Mesenchymal stem cell (in vitro differentiated cells and primary cell): ENCODE results near the gene SAFB.
A peak's percentile ranks its signal among the peaks of the same experiment; 100 is the strongest.

ENCODE experiments used
- DNase-seq: peaks from one replicate; pipeline ENCODE4 v3.0.0-alpha.2; 2013
- H2AFZ ChIP-seq: one replicate; pipeline ENCODE4 v1.6.1; 2013; ENCODE audit warnings: low read depth, mild to moderate bottlenecking, control low read depth, inconsistent platforms, low read length, moderate library complexity
- H2AK5ac ChIP-seq: 2 replicates; pipeline ENCODE4 v1.6.1; 2013; ENCODE audit warnings: low read length, moderate library complexity, mild to moderate bottlenecking, inconsistent platforms; ENCODE audit not compliant: severe bottlenecking
- H2BK120ac ChIP-seq: one replicate; pipeline ENCODE4 v1.6.1; 2013; ENCODE audit warnings: low read depth, mild to moderate bottlenecking, inconsistent platforms, low read length, moderate library complexity
- H2BK12ac ChIP-seq, 2 experiments: one replicate each; pipeline ENCODE4 v1.6.1; 2013; ENCODE audit warnings: inconsistent platforms in 2 of 2, low read length in 2 of 2, mild to moderate bottlenecking in 2 of 2, moderate library complexity in 2 of 2, control low read depth in 1 of 2
- H2BK15ac ChIP-seq: one replicate; pipeline ENCODE4 v1.6.1; 2013; ENCODE audit warnings: mild to moderate bottlenecking, low read depth, inconsistent platforms; ENCODE audit not compliant: poor library complexity, severe bottlenecking
- H2BK5ac ChIP-seq: 2 replicates; pipeline ENCODE4 v1.6.1; 2013; ENCODE audit warnings: low read depth, mild to moderate bottlenecking, low read length, control low read depth, inconsistent platforms; ENCODE audit not compliant: poor library complexity, severe bottlenecking
- H3K14ac ChIP-seq, 2 experiments: one replicate each; pipeline ENCODE4 v1.6.1; 2013; ENCODE audit warnings: inconsistent platforms in 2 of 2, low read length in 2 of 2, control low read depth in 1 of 2, mild to moderate bottlenecking in 1 of 2, moderate library complexity in 1 of 2
- H3K18ac ChIP-seq, 2 experiments: one replicate each; pipeline ENCODE4 v1.6.1; 2013; ENCODE audit warnings: inconsistent platforms in 2 of 2, low read length in 2 of 2, control low read depth in 1 of 2, low read depth in 1 of 2, mild to moderate bottlenecking in 1 of 2
- H3K23ac ChIP-seq, 2 experiments: one replicate each; pipeline ENCODE4 v1.6.1; 2013; ENCODE audit warnings: inconsistent platforms in 2 of 2, low read length in 2 of 2, mild to moderate bottlenecking in 2 of 2, moderate library complexity in 2 of 2, control low read depth in 1 of 2
- H3K27ac ChIP-seq: 2 replicates; pipeline ENCODE4 v1.5.1; 2013; ENCODE audit warnings: mild to moderate bottlenecking, moderate library complexity, low read length, control low read depth, inconsistent platforms; ENCODE audit not compliant: poor library complexity, severe bottlenecking
- H3K27me3 ChIP-seq, 2 experiments: 2 replicates each; pipeline versions ENCODE4 v1.6.1 to v1.7.0; 2013; ENCODE audit warnings: low read length in 2 of 2, mild to moderate bottlenecking in 2 of 2, moderate library complexity in 2 of 2, control low read depth in 1 of 2, inconsistent platforms in 1 of 2; ENCODE audit not compliant: control insufficient read depth in 1 of 2, insufficient read depth in 1 of 2
- H3K36me3 ChIP-seq, 2 experiments: 2 replicates each; pipeline versions ENCODE4 v1.6.1 to v1.7.0; 2013; ENCODE audit warnings: low read length in 2 of 2, control low read depth in 1 of 2, inconsistent platforms in 1 of 2, low read depth in 1 of 2, mild to moderate bottlenecking in 1 of 2; ENCODE audit not compliant: insufficient read depth in 2 of 2, control insufficient read depth in 1 of 2
- H3K4ac ChIP-seq, 2 experiments: one replicate each; pipeline ENCODE4 v1.6.1; 2013; ENCODE audit warnings: inconsistent platforms in 2 of 2, low read length in 2 of 2, mild to moderate bottlenecking in 2 of 2, moderate library complexity in 2 of 2, control low read depth in 1 of 2, low read depth in 1 of 2
- H3K4me1 ChIP-seq: 2 replicates; pipeline ENCODE4 v1.6.1; 2013; ENCODE audit warnings: low read depth, low read length, control low read depth; ENCODE audit not compliant: control insufficient read depth, insufficient read depth
- H3K4me2 ChIP-seq: 2 replicates; pipeline ENCODE4 v1.6.1; 2013; ENCODE audit warnings: low read length, mild to moderate bottlenecking, inconsistent platforms; ENCODE audit not compliant: poor library complexity, severe bottlenecking
- H3K4me3 ChIP-seq, 2 experiments: 2 replicates each; pipeline versions ENCODE4 v1.5.1 to v1.7.0; 2013; ENCODE audit warnings: low read length in 2 of 2, mild to moderate bottlenecking in 2 of 2, control low read depth in 1 of 2, low read depth in 1 of 2; ENCODE audit not compliant: insufficient read depth in 1 of 2
- H3K79me1 ChIP-seq: replicated peaks from 2 replicates; pipeline ENCODE4 v1.6.1; 2013; ENCODE audit warnings: mild to moderate bottlenecking, control low read depth, low read length, inconsistent platforms; ENCODE audit not compliant: poor library complexity, severe bottlenecking
- H3K9ac ChIP-seq: 2 replicates; pipeline ENCODE4 v1.7.0; 2013; ENCODE audit warnings: mild to moderate bottlenecking, low read length, moderate library complexity
- H3K9me3 ChIP-seq: 2 replicates; pipeline ENCODE4 v1.7.0; 2013; ENCODE audit warnings: mild to moderate bottlenecking, low read length; ENCODE audit not compliant: control insufficient read depth
- H4K8ac ChIP-seq: one replicate; pipeline ENCODE4 v1.6.1; 2013; ENCODE audit warnings: inconsistent platforms, mild to moderate bottlenecking, low read length, moderate library complexity
- H4K91ac ChIP-seq: one replicate; pipeline ENCODE4 v1.6.1; 2013; ENCODE audit warnings: mild to moderate bottlenecking, low read length, inconsistent platforms
- WGBS: methylation state at CpG from one replicate; pipeline ENCODE4 v1.1.7; 2013; ENCODE audit warnings: mixed read lengths; 5-methylcytosine and 5-hydroxymethylcytosine counted together

SAFB gene

DNA sequence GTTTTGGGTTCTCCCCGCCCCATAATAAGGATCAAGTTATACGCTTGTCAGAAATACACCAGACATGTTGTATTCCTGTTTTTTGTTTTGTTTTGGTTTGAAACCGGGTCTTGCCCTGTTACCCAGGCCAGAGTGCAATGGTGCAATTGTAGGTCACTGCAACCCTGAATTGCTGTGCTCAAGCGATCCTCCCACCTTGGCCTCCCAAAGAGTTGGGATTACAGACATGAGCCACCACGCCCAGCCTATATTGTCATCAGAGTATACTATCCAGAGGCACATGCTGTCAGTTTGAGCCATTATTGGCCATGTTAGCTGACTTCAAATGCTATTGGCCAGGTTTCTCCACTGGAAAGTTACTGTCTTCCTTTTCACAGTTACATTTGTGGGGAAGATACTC, 9.8 kb downstream of the SAFB start:
- no peak overlapping the region for H4K8ac ChIP-seq
- 100% methylated on average over 5 of the region's 5 CpGs for WGBS
- H4K91ac ChIP-seq, result no peak overlapping the region
- H3K4me1 ChIP-seq, result peaks cover 7% of the 10 kb centered on the region
- no peak for DNase-seq
- H2AK5ac ChIP-seq, result no peak overlapping the region
- no peak overlapping the region for H3K18ac ChIP-seq
- no peak overlapping the region for H3K23ac ChIP-seq
- H3K36me3 ChIP-seq, result peaks cover 17 to 34% of the 10 kb centered on the region in 2 experiments
- no peak overlapping the region for H3K4ac ChIP-seq
- H2BK120ac ChIP-seq, result no peak overlapping the region
- H2BK5ac ChIP-seq, result no peak overlapping the region
- peak overlapping the region in 1 of 2 experiments; percentile 36 for H3K4me3 ChIP-seq
- no peak overlapping the region for H2BK12ac ChIP-seq
- no peak overlapping the region for H3K4me2 ChIP-seq
- no peak overlapping the region for H2AFZ ChIP-seq
- H3K14ac ChIP-seq, result no peak overlapping the region
- H3K9ac ChIP-seq, result no peak overlapping the region
- H3K9me3 ChIP-seq, result no peaks in the 10 kb centered on the region
- no peaks in the 10 kb centered on the region for H3K27me3 ChIP-seq
- no peak overlapping the region for H3K27ac ChIP-seq
- peaks cover 2% of the 10 kb centered on the region for H3K79me1 ChIP-seq
- no peak overlapping the region for H2BK15ac ChIP-seq

DNA sequence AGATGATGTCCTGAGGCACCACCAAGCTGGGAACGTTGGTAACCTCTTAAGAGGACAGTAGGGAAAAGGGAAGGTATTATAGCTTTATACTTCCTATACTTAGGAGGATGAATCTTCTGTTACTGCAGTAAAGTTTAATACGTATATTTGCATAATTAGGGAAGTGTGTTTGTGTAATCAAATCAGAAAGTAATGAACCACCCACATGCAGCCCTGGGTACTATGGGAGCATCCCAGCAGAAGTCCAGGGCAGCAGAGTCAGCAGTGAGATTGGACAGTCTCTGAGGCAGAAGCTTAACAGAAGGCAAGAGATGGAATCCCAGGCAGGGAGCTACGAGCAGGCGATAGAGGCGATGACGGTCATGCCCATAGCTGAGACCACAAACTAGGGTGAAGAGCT, 12.5 kb downstream of the SAFB start:
- WGBS, result 100% methylated on average over 6 of the region's 6 CpGs

DNA sequence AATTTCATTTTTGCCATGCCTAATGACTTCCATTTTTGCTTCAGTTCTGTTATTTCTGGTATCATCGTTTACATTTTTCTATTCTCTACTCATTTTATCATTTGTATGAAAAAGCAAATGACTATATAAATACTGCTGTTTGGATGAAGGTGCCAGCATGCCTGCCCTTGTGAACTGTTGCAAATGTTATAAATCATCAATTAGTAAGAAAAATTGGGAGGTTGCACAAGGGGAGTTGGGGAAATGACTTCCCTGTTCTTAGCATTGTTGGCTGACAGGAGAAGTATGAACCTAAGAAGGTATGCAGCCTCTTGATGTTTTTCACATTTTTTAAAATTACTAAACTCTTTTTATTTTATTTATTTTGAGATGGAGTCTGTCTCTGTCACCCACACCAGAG, 15.1 kb downstream of the SAFB start:
- H4K91ac ChIP-seq, result no peak overlapping the region
- H3K27me3 ChIP-seq, result no peaks in the 10 kb centered on the region
- no peak for DNase-seq
- no peak overlapping the region for H3K9ac ChIP-seq
- no peaks in the 10 kb centered on the region for H3K9me3 ChIP-seq
- H2AK5ac ChIP-seq, result no peak overlapping the region
- H2BK5ac ChIP-seq, result no peak overlapping the region
- no peak overlapping the region for H2BK12ac ChIP-seq
- no peak overlapping the region for H2BK15ac ChIP-seq
- H3K18ac ChIP-seq, result no peak overlapping the region
- H3K4me3 ChIP-seq, result no peak overlapping the region
- H3K4me1 ChIP-seq, result peaks cover 2% of the 10 kb centered on the region
- no peak overlapping the region for H3K23ac ChIP-seq
- no peak overlapping the region for H2BK120ac ChIP-seq
- H3K4ac ChIP-seq, result no peak overlapping the region
- no peak overlapping the region for H2AFZ ChIP-seq
- no peak overlapping the region for H3K27ac ChIP-seq
- H3K14ac ChIP-seq, result no peak overlapping the region
- no peak overlapping the region for H4K8ac ChIP-seq
- WGBS, result no CpG with 5 or more reads among the region's 1 CpG
- peaks cover 5% of the 10 kb centered on the region for H3K79me1 ChIP-seq
- no peak overlapping the region for H3K4me2 ChIP-seq
- H3K36me3 ChIP-seq, result peaks cover 18 to 34% of the 10 kb centered on the region in 2 experiments

More for the DNA sequence above, 12.5 kb downstream of the SAFB start:
- Histone ChIP-seq H3K79me1 (peaks cover 2% of the 10 kb centered on the region), H3K9me3 (no peaks in the 10 kb centered on the region), H3K4ac (no peak overlapping the region), H4K91ac (no peak overlapping the region), H3K18ac (no peak overlapping the region), H2AK5ac (no peak overlapping the region), H3K4me2 (no peak overlapping the region), H3K27ac (no peak overlapping the region), H2AFZ (no peak overlapping the region), H3K9ac (no peak overlapping the region), H3K4me3 (no peak overlapping the region), H3K23ac (no peak overlapping the region), H3K36me3 (peaks cover 3 to 15% of the 10 kb centered on the region in 2 experiments), H2BK12ac (no peak overlapping the region), H2BK15ac (no peak overlapping the region), H2BK5ac (no peak overlapping the region), H3K27me3 (no peaks in the 10 kb centered on the region), H4K8ac (peak overlapping the region; percentile 37), H2BK120ac (no peak overlapping the region), H3K4me1 (peaks cover 5% of the 10 kb centered on the region), H3K14ac (no peak overlapping the region)
- no peak for DNase-seq

DNA sequence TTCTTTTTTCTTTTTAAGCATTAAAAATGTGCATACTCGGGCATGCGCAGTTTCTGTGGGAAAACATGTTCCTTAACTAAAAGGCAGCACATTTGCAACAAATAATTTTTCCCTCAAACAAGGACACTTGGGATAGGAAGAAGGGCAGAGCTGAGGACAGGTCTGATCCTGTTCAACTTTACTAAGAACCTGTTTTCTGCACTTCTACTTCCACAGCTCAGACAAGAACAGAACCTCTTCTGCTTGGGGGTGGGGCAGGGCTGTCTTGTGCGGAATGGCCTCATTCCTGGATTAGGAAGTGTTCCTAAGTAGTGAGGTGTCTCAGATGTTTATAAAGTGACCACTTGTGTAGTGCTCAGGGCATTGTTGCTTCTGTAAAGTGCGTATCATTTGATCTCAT, 18.3 kb downstream of the SAFB start:
- peaks cover 23 to 55% of the 10 kb centered on the region in 2 experiments for H3K36me3 ChIP-seq
- no peak overlapping the region for H2BK5ac ChIP-seq
- no peak overlapping the region for H2BK15ac ChIP-seq
- no peak overlapping the region for H3K4ac ChIP-seq
- H3K27ac ChIP-seq, result no peak overlapping the region
- no peak overlapping the region for H3K14ac ChIP-seq
- DNase-seq, result no peak
- no peak overlapping the region for H4K8ac ChIP-seq
- H3K23ac ChIP-seq, result no peak overlapping the region
- H2BK120ac ChIP-seq, result no peak overlapping the region
- H2BK12ac ChIP-seq, result no peak overlapping the region
- no peak overlapping the region for H3K9ac ChIP-seq
- H3K4me3 ChIP-seq, result no peak overlapping the region
- no peaks in the 10 kb centered on the region for H3K9me3 ChIP-seq
- peaks cover 2% of the 10 kb centered on the region for H3K4me1 ChIP-seq
- no peaks in the 10 kb centered on the region for H3K27me3 ChIP-seq
- no peak overlapping the region for H4K91ac ChIP-seq
- 91% methylated on average over 4 of the region's 4 CpGs for WGBS
- H3K79me1 ChIP-seq, result peaks cover 9% of the 10 kb centered on the region
- no peak overlapping the region for H3K4me2 ChIP-seq
- H3K18ac ChIP-seq, result no peak overlapping the region
- no peak overlapping the region for H2AK5ac ChIP-seq
- no peak overlapping the region for H2AFZ ChIP-seq
